ENCODE measurements around the gene ADAMTS8. TPM values are rescaled to one million over a fixed set of nuclear protein-coding genes. Genes with fewer than 3 reads are reported as not detected.

Gene ADAMTS8
- total and polyA plus RNA-seq, 11 donors = 0.12 to 2.8 (median 0.87) TPM

- no peak overlapping the region for H3K4me3 ChIP-seq
- 81 to 88% (median 84%) methylated on average over 29 to 37 of the region's 37 CpGs for WGBS, 4 donors
- no peak for DNase-seq
Observed at GRCh38 chr11:130415731-130416529, 12.5 kb downstream of the ADAMTS8 start.

GRCh38 chr11:130414107-130415080 lies 14.0 kb downstream of the ADAMTS8 start:
- H3K27ac ChIP-seq = peak overlapping the region in 1 of 12 donors; percentile 31
- H3K36me3 ChIP-seq = no peaks in the 10 kb centered on the region
- WGBS, 4 donors = 77 to 84% (median 79%) methylated on average over 23 to 24 of the region's 24 CpGs
- H3K4me1 ChIP-seq = no peaks in the 10 kb centered on the region
- H3K9me3 ChIP-seq = no peaks in the 10 kb centered on the region
- TF ChIP-seq CTCF (IDR thresholded peaks at IDR 0.05) (no peak), POLR2A (IDR thresholded peaks at IDR 0.05) (no peak)
- ATAC-seq (no peak), DNase-seq (no peak)
- H3K4me3 ChIP-seq = no peak overlapping the region
- intact Hi-C loops (cut with DNase I) = no loop called here
- H3K27me3 ChIP-seq = no peaks in the 10 kb centered on the region

More at GRCh38 chr11:130415731-130416529, 12.5 kb downstream of the ADAMTS8 start:
- TF ChIP-seq POLR2A (IDR thresholded peaks at IDR 0.05) = no peak
- TF ChIP-seq CTCF (IDR thresholded peaks at IDR 0.05) = no peak
- H3K27me3 ChIP-seq = no peaks in the 10 kb centered on the region
- H3K27ac ChIP-seq = no peak overlapping the region
- intact Hi-C loops (cut with DNase I) = no loop called here
- H3K9me3 ChIP-seq = no peaks in the 10 kb centered on the region
- H3K4me1 ChIP-seq = peaks cover 0 to 9% (median 0%) of the 10 kb centered on the region in 12 donors
- ATAC-seq = no peak
- H3K36me3 ChIP-seq = no peaks in the 10 kb centered on the region

- peak overlapping the region in 1 of 12 donors; percentile 31 for H3K27ac ChIP-seq
- H3K9me3 ChIP-seq = no peaks in the 10 kb centered on the region
- peaks cover 0 to 2% (median 0%) of the 10 kb centered on the region in 12 donors for H3K4me1 ChIP-seq
- WGBS, 4 donors = 91 to 92% (median 91%) methylated on average over 16 of the region's 16 CpGs
- H3K27me3 ChIP-seq = no peaks in the 10 kb centered on the region
- no peak for DNase-seq
- no peaks in the 10 kb centered on the region for H3K36me3 ChIP-seq
- TF ChIP-seq POLR2A (IDR thresholded peaks at IDR 0.05) (no peak), CTCF (IDR thresholded peaks at IDR 0.05) (no peak)
- intact Hi-C loops (cut with DNase I) = no loop called here
- ATAC-seq = no peak
- no peak overlapping the region for H3K4me3 ChIP-seq
Observed at GRCh38 chr11:130413405-130414106, 14.9 kb downstream of the ADAMTS8 start.

Data from heart left ventricle (tissue), 16 donors.